ENCODE results near the gene CABYR. TPM values are rescaled to one million over a fixed set of nuclear protein-coding genes. Genes with fewer than 3 reads are reported as not detected.

Gene CABYR
- total RNA-seq, 1 donor from 2014 or later: 3.1 TPM

DNA sequence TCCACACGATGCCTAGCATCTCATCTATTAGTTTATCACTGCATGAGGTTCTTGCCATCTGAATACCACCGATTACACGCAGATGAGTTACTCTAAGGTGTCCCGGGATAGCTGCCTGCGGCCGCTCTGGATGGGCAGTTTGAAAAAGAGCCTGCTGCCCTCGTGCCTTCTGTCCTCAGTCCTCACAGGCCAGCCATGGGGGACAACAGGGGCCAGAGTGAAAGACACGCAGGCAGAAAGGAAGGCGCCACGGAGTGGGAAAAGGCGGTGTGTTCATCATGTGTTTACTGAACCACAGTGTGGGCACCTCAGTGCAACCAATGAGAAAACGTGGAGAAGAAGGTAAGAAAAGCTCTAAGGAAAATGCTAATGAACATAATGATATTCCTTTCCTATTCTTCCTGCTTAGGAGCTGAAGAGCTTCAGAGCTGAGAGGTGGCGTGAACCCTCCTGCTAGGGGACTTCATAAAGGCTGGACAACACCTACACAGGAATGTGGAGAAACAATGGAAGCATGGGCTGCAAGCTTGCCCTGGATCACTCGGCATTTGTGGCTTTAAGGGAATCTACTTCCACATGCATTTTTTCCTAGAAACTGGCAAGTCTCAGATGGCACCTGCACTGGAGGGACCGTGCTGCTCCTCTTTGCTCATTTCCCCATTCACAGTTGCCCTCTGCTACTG is 50.9 kb downstream of the CABYR start:
- DNase-seq (ENCODE audit: low read depth in 2 of 2): no peak

DNA sequence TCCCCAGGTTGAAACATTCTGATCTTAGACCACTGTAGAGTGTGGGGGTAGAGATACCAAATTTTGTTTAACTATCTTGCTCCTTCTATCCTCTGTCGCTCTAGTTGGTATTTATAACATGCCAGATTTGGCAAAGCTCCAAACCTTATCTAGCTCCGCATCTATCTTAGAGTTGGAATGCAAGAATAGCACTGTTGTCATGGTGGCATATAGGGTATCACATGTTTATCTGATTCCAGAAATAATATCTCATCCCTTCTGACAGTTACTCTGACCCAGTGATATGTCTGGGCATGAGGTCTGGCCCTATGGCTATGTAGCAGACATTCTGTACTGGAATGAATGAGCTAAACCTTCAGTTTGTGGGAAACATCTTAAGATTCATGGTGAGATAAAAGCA is 51.7 kb downstream of the CABYR start:
- no peak for DNase-seq (ENCODE audit: low read depth in 2 of 2)

GRCh38 chr18:24195296-24196053 is 56.6 kb downstream of the CABYR start:
- no peak for DNase-seq (ENCODE audit: low read depth in 2 of 2)

GRCh38 chr18:24196764-24197163 is 57.9 kb downstream of the CABYR start:
- no peak for DNase-seq (ENCODE audit: low read depth in 2 of 2)

GRCh38 chr18:24197412-24197811 is 58.5 kb downstream of the CABYR start:
- no peak for DNase-seq (ENCODE audit: low read depth in 2 of 2)

DNA sequence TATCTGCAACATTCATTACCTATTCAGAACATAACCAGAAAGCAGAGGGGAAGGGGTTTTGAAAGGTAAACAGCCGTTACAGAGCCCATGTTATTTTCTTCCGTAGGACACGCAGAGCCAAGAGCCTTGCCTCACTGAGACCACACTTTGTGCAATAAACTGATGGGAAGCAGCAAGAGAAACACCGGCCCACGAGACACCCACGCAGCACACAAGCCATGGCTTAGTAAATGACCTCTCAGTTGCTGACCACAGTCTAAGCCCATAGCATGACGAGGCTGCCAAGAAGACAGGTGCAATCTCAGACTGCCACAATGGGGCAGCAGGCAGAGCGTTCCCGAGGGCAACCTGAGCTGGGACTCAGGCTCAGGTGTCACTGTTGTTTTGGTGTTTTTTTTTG is 59.6 kb downstream of the CABYR start:
- no peak for DNase-seq (ENCODE audit: low read depth in 2 of 2)

DNA sequence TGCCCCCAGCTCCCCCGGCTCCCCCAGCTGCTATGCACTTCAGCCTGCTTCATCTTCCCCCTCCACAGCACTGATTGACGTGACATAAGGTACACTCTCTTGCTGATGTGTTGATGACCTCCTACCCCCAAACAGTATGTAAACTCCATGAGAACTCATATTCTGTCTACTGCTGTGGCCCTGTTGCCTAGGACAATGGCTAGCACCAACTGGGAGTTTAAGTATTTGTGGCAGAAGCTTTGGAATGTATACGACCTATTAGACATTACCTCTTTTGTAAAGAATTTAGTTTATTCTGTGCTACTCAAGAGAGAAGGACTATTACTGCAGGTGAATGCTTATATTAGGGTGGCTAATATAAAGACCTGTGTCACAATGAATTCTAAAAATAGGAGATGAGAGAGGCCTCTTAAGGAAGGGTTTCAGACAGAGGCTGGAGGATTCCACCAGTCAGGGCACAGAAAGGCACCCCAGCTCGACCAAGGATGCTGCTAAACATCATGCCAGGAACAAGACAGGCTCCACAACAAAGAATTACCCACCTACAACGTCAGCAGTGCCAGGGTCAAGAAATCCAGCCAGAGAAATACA is 60.6 kb downstream of the CABYR start:
- no peak for DNase-seq (ENCODE audit: low read depth in 2 of 2)

DNA sequence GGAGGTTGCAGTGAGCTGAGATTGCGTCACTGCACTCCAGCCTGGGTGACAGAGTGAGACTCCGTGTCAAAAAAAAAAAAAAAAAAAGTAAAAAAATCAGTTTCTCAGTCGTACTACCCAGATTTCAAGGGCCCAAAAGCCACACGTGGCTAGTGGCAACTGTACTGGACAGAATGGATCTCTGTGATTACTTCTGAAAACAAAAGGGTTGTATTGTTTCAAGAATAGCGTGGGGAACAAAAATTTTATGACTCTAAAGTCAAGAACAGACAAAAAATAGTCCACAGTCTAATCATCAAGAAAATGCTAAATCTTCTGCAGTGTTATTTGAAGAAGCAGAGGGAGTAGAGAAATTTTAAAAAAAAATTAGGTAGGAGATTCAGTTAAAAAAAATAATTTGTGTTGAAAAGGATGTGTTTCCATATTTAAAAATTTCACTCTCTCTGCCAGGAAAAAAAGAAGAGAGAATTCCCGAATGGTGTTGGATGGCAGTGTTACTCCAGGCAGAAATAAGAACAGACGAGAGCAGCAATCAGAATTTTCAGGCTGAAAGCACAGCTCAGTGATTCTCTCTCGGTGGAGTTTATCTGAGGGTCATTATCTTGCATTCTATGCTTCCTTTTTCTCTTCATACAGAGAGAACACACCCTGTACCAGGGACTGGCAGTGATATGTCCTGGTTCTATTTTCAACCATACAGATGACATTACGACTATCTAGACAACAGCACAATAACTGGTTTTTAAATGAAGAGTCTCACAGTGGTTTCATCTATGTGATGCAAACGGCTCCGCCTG is 61.8 kb downstream of the CABYR start:
- no peak for DNase-seq (ENCODE audit: low read depth in 2 of 2)

DNA sequence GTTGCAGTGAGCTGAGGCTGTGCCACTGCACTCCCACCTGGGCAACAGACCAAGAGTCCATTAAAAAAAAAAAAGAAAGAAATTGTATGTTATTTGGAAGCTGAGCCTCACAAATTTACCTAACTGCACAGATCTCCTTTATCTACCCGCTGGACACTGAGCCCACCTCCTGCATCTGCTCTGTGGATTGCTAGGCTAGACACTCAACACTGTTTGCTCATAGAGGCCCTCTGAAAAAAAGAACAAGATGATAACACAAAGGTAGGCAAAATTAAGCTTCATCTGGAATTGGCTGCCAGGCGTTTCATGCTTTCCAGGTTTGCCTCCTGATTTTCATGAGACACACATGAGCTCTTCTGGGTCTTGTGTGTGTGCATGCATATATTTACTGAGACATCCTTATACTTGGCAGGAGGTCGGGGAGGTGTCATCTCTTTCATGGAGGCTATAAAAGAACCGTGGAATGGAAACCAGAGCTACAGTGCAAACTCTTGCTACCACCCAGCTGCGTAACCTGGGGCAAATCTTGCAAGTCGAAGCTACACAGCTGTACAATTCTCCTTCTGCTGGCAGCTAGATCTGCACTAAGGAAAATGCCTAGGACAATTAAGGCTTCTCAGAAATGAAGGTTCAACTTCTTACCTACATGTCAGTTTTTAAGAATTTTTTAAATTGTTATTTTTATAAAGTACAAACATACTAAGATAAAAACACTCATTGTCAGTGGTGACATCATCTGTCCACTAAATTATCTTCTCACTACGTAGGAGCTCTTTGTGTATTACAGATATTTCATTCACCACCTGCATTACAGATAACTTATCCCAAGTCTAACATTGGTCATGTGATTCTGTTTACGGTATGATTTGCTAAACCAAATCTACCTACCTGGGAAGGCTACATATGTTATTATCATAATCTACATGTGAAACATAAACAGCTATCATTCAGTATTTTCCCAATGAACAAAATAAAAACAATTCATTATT is 63.1 kb downstream of the CABYR start:
- no peak for DNase-seq (ENCODE audit: low read depth in 2 of 2)

DNA sequence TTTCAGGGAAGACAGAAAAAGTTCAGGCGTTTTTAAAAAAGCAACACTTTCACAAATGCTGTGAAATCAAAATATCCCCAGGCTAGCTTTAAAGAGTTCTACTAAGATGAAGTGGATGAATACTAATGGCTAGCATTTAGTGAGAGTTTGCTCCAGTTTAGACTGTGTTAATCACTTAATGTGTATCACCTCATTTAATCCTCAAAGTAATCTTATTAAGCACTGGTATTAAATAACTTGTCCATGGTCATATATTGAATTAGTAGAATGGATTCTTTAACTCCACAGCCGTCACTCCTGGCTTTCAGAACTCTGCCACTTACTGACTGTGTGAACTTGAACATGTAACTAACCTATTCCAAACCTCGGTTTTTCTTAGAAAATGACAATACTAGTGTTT is 66.0 kb downstream of the CABYR start:
- DNase-seq (ENCODE audit: low read depth in 2 of 2): no peak

DNA sequence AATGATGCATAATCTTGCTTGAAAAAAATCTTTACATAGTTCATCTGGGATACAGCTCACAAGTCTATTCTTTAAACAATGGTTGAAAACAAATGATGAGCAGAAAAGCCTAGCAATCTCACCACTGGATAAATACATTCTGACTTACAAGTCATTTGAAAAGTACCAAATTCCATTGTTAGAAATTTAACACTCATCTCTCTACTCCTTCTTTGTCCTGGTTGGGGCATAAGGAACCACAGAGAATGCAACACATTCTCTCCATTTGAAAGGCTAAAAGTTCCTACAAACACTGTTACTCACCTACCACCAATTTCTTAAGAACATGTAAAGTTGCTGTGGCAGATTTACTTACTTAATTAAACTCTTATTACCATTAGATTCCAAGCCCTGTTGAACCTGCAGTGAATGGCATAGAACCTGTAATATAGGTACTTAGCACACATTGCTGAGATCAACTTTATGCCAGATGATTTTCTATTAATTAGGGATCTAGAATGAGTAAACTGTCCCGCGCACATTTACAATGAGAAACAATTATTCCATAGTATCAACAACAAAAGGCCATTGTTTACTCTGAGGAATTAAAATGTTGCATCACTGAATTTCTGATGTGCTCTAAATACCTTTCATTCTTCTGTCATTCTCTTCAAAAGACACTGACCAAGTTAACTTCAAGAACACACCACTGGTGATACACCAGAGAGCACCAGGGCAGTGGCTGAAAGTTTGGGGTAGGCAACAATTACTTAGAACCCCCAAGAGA is 69.6 kb downstream of the CABYR start:
- DNase-seq (ENCODE audit: low read depth in 2 of 2): no peak

DNA sequence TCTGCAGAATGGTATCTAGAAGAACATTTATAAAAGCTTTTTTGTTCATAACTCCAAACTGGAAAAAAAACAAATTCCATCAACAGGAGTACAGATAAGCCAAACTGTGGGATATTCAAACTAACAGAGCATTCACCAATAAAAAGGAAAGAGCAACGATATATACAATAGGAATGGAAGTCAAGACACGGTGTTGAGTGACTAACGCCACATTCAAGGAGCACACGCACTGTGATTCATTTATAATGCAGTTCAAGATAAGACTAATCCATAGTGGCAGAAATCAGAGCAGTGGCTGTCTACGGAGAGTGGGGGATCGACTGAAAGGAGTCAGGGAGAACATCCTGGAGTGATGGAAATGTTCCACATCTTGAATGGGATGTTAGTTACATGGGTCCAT is 70.7 kb downstream of the CABYR start:
- DNase-seq (ENCODE audit: low read depth in 2 of 2): no peak

Other genes with a start within 250 kb of the CABYR start
- 1.1 and 1.2 TPM in 2 replicates for gene TTC39C, start 124.3 kb upstream of the CABYR start, total RNA-seq

All from dermis microvascular lymphatic vessel endothelial cell (primary cell).